ENCODE data around the gene UGGT1. TPM values are rescaled to one million over a fixed set of nuclear protein-coding genes. Genes with fewer than 3 reads are reported as not detected.

UGGT1 gene
- total and polyA plus RNA-seq, 9 of the 15 experiments (the other 6 are each of a cell fraction or from before 2014, with no cell fraction given): 5.1 to 56.4 (median 37.9) TPM

DNA sequence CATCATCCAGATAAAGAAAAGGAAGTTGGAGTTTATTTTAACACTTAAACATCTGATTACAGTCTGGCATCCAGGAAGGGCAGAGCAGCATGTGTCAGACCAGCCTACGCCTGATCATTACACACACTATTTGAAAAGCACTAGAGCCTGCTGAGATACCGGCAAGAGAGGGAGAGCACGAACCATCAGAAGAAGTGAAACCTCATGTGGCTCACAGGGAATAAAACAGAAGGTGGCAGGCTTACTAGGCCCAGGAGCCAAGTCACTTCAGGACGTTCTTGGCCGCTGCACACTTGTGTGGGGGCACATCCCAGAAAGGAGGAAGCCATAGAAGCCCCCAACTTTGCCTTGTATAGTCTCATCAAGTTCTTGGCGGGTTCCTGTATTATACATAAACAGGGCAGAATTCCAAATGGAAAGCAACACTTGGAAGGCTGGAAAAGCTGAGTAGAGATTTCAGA, 105.5 kb downstream of the UGGT1 start:
- Histone ChIP-seq H3K27me3 (ENCODE audit: control insufficient read depth in 2 of 2, insufficient read depth in 2 of 2, low read length in 2 of 2) (no peaks in the 10 kb centered on the region), H3K4me2 (ENCODE audit: insufficient read depth, low read length) (no peak overlapping the region), H3K4me3 (no peak overlapping the region), H2AFZ (ENCODE audit: low read depth, low read length) (no peak overlapping the region), H3K4me1 (replicated peaks in 1 of 2; ENCODE audit: control insufficient read depth in 2 of 2, insufficient read depth in 2 of 2, low read length in 2 of 2) (peaks cover 0 to 7% of the 10 kb centered on the region in 2 experiments; a peak in 3 of 5 replicates), H3K36me3 (ENCODE audit: control insufficient read depth, insufficient read depth, low read length) (peaks cover 7% of the 10 kb centered on the region), H3K9me1 (ENCODE audit: control insufficient read depth, insufficient read depth, low read length) (no peaks in the 10 kb centered on the region), H4K20me1 (replicated peaks; ENCODE audit: control insufficient read depth, insufficient read depth, low read length) (no peaks in the 10 kb centered on the region), H3K9ac (ENCODE audit: insufficient read depth in 1 of 2, low read depth in 2 of 2, low read length in 2 of 2) (no peak overlapping the region), H3K9me3 (replicated peaks; ENCODE audit: control insufficient read depth, insufficient read depth, low read depth, low read length) (no peaks in the 10 kb centered on the region), H3K27ac (ENCODE audit: extremely low read depth, low read depth, low read length) (no peak overlapping the region), H3K79me2 (ENCODE audit: control insufficient read depth, insufficient read depth, low read length) (no peaks in the 10 kb centered on the region)
- intact Hi-C loops (cut with micrococcal nuclease) (loop anchor here (10.0 kb wide), 1 partner anchor 1552 kb away; no protein-coding TSS in a partner anchor), in situ Hi-C loops (cut with MboI) (no loop called here)
- DNase-seq (ENCODE audit: extremely low read depth in 1 of 4, low spot score in 3 of 4): no peak
- FAIRE-seq: no peak
- POLR2A ChIA-PET: no interaction called here
- BruUV-seq (replicated peaks): no TSS peak
- CTCF ChIA-PET (ENCODE audit: low intra/inter-chr PET ratio): no interaction called here
- no peak for ATAC-seq
- no peak for TF ChIP-seq KLF1 (tag; IDR thresholded peaks at IDR 0.05)
- no peak for TF ChIP-seq ZNF143 (CRISPR knock-in tag; IDR thresholded peaks at IDR 0.05)
- TF ChIP-seq CBX1 (IDR thresholded peaks at IDR 0.05; ENCODE audit: low read depth): no peak
- TF ChIP-seq, protein P1, sequence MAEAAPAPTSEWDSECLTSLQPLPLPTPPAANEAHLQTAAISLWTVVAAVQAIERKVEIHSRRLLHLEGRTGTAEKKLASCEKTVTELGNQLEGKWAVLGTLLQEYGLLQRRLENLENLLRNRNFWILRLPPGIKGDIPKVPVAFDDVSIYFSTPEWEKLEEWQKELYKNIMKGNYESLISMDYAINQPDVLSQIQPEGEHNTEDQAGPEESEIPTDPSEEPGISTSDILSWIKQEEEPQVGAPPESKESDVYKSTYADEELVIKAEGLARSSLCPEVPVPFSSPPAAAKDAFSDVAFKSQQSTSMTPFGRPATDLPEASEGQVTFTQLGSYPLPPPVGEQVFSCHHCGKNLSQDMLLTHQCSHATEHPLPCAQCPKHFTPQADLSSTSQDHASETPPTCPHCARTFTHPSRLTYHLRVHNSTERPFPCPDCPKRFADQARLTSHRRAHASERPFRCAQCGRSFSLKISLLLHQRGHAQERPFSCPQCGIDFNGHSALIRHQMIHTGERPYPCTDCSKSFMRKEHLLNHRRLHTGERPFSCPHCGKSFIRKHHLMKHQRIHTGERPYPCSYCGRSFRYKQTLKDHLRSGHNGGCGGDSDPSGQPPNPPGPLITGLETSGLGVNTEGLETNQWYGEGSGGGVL (CRISPR knock-in tag; IDR thresholded peaks at IDR 0.05): no peak
- no peak for TF ChIP-seq TAL1 (IDR thresholded peaks at IDR 0.05)
- TF ChIP-seq ZKSCAN1 (IDR thresholded peaks at IDR 0.05; ENCODE audit: low read depth, low read length): no peak
- TF ChIP-seq, protein P2, sequence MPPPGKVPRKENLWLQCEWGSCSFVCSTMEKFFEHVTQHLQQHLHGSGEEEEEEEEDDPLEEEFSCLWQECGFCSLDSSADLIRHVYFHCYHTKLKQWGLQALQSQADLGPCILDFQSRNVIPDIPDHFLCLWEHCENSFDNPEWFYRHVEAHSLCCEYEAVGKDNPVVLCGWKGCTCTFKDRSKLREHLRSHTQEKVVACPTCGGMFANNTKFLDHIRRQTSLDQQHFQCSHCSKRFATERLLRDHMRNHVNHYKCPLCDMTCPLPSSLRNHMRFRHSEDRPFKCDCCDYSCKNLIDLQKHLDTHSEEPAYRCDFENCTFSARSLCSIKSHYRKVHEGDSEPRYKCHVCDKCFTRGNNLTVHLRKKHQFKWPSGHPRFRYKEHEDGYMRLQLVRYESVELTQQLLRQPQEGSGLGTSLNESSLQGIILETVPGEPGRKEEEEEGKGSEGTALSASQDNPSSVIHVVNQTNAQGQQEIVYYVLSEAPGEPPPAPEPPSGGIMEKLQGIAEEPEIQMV (tag; conservative IDR thresholded peaks at IDR 0.05; ENCODE audit: low read depth): no peak
- TF ChIP-seq FOXK1 (CRISPR knock-in tag; IDR thresholded peaks at IDR 0.05; ENCODE audit: borderline replicate concordance): no peak
- TF ChIP-seq, protein P3, sequence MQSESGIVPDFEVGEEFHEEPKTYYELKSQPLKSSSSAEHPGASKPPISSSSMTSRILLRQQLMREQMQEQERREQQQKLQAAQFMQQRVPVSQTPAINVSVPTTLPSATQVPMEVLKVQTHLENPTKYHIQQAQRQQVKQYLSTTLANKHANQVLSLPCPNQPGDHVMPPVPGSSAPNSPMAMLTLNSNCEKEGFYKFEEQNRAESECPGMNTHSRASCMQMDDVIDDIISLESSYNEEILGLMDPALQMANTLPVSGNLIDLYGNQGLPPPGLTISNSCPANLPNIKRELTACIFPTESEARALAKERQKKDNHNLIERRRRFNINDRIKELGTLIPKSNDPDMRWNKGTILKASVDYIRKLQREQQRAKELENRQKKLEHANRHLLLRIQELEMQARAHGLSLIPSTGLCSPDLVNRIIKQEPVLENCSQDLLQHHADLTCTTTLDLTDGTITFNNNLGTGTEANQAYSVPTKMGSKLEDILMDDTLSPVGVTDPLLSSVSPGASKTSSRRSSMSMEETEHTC (IDR thresholded peaks at IDR 0.05): no peak
- 86% methylated on average over 6 of the region's 6 CpGs for WGBS (ENCODE audit: insufficient coverage, low coverage, missing lambda C conversion rate)
